Measurements from ENCODE around the gene PI4KB.

PI4KB gene

DNA sequence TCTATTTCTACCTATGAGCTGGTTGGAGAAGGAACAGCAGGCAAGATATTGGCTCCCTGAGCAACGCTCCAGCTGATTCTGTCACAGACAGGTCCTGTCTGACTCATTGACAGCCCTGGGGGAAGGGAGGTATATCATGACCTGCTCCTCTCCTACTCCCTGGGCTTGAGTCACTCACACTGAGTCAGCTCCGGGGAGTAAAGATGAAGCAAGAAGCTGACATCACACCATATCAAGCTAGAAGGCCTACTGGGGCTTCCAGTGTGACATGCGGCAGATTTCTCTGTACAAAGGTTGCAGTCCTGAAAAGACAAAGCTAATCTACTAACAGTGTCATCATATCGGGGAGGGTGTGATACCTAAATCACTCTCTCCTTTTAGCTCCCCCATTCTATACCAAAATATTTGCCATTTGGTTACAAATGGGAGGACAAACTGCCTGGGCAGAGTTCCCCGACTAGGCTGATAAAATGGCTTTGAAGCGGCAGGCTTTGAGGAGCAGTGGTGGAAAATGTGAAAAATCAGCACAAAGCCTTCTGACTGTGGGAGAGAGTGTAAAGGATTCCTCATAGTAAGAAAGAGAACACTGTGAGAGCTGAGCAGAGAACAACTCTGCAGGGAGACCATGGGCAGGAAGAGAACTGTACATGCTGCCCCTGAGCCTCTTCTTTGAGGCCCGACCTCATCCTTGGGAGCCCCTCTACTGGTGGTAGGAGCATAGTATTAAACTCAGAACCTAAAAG, 15.5 kb downstream of the PI4KB start:
- DNase-seq (ENCODE audit: low spot score), result peak; percentile 98

DNA sequence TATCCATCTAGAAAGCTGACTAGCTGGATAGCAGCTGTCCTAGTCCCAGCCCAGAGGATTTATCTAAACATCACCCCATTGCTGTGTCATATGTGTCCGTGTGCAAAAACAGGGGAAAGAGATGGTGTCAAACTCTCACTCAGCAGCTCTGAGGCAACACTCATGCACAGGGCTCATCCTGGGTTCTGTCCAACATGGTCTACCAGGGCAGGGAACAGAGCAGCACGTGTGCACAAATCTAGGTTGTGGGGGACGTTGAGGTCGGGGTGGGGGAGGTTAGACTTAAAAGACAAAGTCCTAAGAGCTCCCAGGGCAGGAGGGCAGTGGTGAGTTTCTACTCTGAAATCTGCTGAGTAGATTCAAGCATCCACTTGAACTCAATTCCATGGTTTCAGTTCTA, 16.2 kb downstream of the PI4KB start:
- no peak for DNase-seq (ENCODE audit: low spot score)

DNA sequence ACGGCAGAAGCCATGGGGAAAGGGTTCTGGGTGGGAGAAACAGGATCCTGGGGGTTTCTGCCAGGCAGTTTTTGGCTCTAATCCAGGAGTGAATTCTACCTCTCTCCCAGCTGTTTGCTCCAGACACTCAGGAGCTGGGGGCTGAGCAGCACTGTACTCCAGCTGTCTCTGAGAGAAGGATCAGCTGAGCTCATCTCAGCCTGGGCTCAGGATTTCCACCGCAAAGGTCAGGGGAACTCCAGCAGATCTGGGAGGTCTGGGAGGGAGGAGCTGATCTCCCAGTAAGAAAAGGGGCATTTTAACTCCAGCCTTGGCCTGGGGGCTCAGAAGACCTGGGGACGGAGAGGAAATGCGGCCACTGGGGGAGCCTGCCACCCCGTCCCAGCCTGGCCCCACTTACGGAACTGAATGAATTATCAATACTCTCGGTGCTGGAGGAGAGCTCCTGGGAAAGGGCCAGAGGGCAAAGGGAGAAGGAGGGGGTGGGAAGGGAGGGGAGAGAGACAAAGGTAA, 17.3 kb downstream of the PI4KB start:
- DNase-seq (ENCODE audit: low spot score), result no peak

DNA sequence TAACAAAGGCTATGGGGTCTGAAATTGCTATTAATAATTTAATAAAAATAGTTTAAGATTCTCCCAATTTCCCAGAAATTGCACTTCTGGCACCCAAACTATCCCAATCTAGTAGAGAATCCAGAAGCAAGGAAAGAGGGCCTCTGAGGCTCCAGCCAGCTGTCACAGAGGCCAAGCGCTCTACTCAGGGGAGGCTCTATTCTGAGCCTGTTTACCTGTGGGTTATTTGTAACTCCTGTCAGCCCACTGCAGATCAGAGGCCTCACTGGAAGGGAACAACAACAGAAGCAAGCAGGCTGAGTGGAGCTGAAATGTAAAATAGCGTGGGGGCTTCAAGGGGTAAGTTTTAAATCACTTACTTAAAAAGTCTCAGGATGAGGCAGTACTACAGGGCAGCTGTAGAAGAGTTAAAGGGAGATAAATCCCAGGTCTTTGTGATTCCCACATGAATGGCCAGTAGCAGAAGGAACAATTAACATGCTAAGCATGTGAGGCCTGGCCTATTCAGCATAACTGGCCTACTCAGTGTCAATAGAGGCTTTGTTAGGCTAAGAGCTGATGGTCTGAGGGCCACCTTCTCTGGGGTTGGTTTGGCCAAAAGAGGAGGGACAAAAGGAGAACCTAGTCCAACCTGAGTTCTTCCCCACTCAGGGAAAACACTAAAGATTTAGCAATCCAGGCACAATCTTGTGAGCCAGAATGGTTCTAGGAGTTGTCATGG, 32.3 kb downstream of the PI4KB start:
- peak; percentile 77 for DNase-seq (ENCODE audit: low spot score)

DNA sequence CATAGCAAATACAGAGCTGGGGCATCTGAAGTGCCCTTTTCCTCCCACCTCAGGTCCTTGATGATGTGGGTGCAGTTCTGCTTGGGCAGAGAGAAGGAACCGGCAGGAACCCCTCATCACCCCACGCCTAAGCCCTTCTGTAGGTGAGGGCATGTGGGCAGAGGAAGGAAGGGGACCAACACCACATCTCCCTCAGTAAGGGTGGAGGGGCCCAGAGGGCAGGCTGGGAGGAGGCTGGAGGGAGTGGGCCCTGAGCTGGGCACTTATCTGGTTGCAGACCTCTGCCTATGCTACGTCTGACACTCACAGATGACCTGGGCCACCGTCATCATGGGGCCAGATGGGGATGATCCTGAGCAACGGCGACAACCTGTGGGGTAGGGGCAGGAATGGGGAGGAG, 34.1 kb downstream of the PI4KB start:
- no peak for DNase-seq (ENCODE audit: low spot score)

DNA sequence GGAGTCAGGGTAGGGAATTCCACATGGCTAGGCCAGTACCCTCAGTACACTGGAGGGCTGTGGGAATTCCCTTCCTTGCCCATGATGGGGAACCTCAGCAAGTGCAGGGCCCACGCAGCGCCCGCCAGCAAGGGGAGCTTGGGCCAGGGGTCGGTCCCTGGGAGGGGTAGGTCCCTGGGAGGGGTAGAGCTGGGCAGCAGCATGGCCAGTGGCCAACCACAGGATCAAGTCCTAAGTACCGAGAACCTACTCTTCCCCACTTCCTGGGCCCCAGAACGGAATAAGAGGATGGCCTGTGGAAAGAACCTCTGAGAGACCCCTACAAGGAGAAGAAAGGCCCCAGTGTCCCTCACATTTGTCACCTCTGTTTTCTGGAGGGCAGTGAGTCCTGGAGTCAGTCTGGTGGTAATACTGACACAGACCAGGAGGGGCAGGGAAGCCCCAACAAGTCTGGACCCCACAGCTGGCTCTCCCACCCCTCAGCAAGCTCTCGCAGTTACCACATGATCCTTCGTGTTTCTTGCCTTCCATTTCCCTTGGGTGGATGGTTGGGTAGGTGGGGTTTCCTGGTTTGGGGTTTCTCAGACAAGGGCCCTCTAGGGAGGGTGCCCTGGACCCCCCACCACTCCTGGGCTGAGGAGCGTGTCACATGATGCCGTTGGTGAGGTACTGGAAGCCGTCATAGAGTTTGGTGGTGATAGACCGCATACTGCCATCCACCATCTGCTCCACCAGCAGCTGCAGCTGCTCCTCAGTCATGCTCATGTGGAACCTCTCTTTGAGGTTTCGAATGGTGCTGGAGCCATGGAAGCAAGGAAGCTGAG, 34.8 kb downstream of the PI4KB start:
- no peak for DNase-seq (ENCODE audit: low spot score)

DNA sequence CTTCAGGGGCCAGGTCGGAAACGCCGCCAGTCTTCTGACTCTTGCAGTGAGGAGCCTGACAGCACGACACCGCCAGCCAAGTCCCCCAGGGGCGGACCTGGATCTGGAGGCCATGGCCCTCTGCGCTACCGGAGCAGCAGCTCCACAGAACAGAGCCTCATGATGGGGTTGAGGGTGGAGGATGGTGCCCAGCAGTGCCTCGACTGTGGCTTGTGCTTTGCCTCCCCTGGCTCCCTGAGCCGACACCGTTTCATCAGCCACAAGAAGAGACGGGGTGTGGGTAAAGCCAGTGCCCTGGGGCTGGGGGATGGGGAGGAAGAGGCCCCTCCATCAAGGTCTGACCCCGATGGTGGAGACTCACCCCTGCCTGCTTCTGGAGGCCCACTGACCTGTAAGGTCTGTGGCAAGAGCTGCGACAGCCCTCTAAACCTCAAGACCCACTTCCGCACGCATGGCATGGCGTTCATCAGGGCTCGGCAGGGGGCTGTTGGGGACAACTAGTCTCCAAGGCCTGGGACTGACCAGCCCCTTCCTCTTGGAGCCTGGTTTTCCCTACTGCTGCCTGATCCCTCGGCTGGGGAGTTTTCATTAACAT, 36.4 kb downstream of the PI4KB start:
- no peak for DNase-seq (ENCODE audit: low spot score)

DNA sequence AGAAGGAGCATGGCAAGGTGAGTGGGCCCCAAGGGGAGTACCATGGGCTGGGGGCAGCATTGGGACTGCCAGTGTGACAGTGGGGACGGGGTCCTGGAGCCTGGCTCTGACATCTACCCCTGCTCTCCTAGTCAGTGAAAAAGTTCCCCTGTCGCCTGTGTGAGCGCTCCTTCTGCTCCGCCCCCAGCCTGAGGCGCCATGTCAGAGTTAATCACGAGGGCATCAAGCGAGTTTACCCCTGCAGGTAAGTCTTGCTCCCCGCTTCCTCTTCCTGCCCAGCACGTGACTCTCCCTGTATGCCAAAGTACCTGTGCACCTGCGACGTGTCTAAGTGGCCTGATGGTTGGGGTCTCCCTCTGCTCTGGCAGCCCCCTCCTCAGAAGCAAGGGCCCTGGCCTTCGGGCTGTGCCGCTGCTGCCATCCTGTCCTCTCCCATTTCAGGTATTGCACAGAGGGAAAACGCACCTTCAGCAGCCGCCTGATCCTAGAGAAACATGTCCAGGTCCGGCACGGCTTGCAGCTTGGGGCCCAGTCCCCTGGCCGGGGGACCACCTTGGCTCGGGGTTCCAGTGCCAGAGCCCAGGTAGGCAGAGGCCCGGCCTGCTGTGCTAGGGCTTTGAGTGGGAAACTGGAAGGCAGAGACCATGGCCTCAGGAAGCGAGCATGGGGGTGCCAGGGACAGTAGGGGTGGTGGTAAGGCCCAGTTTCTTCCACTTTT, 37.1 kb downstream of the PI4KB start:
- DNase-seq (ENCODE audit: low spot score), result no peak

DNA sequence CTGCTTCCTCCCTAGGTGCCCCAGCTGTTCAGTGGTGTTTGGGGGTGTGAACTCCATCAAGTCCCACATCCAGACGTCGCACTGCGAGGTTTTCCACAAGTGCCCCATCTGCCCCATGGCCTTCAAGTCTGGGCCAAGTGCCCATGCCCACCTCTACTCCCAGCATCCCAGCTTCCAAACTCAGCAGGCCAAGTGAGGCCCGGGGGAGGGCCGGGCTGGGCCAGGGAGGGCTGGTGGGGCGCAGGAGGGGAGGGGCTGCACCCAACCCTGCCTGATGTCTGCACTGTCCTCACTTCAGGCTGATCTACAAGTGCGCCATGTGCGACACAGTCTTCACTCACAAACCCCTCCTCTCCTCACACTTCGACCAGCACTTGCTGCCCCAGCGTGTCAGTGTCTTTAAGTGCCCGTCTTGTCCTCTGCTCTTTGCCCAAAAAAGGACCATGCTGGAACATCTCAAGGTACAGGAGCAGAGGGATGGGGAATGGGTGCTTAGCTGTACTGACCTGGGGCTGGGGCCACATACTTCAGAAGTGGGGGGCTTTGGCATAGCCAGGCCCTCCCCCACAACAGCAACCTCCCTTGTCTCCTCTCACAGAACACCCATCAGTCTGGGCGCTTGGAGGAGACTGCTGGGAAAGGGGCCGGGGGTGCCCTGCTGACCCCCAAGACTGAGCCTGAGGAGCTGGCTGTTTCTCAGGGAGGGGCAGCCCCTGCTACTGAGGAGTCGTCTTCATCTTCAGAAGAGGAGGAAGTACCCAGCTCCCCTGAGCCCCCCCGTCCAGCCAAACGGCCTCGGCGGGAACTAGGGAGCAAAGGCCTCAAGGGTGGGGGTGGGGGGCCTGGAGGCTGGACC, 37.9 kb downstream of the PI4KB start:
- no peak for DNase-seq (ENCODE audit: low spot score)

DNA sequence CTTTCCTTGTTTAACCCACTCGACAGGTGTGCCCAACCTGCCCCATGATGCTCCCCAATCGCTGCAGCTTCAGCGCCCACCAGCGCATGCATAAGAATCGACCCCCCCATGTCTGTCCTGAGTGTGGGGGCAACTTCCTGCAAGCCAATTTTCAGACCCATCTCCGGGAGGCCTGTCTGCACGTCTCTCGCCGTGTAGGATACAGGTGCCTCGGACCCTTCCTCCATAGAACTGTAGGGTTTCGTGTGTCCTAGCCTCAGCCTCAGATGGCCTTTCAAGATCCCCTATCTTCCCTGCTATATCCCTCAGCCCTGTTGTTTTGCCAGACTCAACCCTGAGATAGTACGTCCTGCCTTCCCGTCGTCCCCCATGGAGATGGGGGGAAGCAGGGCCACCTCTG, 38.7 kb downstream of the PI4KB start:
- DNase-seq (ENCODE audit: low spot score), result no peak

DNA sequence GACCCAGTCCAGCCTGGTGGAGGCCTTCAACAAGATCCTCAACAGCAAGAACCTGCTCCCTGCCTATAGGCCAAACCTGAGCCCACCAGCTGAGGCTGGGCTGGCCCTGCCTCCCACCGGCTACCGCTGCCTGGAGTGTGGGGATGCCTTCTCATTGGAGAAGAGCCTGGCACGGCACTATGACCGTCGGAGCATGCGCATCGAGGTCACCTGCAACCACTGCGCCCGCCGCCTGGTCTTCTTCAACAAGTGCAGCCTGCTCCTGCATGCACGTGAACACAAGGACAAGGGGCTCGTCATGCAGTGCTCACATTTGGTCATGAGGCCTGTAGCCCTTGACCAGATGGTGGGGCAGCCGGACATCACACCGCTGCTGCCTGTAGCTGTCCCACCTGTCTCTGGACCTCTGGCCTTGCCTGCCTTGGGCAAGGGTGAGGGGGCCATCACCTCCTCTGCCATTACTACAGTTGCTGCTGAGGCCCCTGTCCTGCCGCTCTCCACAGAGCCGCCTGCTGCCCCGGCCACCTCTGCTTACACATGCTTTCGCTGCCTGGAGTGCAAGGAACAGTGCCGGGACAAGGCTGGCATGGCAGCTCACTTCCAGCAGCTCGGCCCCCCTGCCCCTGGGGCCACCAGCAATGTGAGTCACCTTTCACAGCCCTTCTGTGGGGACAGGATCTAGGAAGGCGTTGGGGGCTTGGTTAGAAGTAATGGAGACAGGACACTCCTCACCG, 39.3 kb downstream of the PI4KB start:
- DNase-seq (ENCODE audit: low spot score), result no peak

DNA sequence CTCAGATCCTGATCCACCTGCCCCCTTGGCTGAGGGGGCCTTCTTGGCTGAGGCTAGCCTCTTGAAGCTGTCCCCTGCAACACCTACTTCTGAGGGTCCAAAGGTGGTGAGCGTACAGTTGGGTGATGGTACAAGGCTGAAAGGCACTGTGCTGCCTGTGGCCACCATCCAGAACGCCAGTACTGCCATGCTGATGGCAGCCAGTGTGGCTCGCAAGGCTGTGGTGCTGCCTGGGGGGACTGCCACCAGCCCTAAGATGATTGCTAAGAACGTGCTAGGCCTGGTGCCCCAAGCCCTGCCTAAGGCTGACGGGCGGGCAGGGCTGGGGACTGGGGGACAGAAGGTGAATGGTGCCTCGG, 39.9 kb downstream of the PI4KB start:
- DNase-seq (ENCODE audit: low spot score), result no peak

DNA sequence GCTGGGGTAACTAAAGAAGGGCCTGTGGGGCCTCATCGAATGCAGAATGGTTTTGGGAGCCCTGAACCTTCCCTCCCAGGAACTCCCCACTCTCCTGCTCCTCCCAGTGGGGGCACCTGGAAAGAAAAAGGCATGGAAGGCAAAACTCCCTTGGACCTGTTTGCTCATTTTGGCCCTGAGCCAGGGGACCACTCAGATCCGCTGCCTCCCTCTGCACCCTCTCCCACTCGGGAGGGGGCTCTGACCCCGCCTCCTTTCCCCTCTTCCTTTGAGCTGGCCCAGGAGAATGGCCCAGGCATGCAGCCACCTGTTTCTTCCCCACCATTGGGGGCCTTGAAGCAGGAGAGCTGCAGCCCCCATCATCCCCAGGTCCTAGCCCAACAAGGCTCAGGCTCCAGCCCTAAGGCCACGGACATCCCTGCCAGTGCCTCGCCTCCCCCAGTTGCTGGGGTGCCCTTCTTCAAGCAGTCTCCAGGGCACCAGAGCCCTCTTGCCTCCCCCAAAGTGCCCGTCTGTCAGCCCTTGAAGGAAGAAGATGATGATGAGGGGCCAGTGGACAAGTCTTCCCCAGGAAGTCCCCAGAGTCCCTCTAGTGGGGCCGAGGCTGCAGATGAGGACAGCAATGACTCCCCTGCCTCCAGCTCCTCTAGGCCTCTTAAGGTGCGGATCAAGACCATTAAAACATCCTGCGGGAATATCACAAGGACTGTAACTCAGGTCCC, 40.4 kb downstream of the PI4KB start:
- no peak for DNase-seq (ENCODE audit: low spot score)

DNA sequence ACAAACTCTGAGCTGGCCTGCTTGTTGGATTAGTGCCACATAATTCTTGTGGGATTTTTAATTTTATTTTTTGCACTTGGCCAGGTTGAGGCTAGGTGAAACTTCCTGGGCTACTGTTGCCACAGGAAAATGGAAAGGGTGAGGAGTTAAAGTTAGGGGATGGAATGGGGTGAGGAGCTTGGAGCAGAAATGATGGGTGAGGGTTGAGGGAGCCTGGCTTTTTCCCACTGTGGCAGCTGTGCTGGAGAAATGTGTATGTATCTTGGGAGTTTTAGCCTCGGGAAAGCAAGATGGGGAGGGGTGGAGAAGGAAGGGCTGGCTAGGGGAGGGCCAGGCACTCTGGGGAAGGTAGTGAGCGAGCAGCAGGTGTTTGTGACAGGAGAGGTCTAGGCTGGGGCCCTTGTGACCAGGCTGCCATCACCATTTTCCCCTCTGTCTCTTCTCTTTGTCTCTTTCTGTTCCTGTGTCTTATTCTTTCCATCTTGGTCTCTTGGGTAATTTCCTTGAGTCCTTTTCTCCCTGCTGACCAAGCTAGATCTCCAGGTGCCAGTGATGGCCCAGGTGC, 43.1 kb downstream of the PI4KB start:
- DNase-seq (ENCODE audit: low spot score), result no peak

DNA sequence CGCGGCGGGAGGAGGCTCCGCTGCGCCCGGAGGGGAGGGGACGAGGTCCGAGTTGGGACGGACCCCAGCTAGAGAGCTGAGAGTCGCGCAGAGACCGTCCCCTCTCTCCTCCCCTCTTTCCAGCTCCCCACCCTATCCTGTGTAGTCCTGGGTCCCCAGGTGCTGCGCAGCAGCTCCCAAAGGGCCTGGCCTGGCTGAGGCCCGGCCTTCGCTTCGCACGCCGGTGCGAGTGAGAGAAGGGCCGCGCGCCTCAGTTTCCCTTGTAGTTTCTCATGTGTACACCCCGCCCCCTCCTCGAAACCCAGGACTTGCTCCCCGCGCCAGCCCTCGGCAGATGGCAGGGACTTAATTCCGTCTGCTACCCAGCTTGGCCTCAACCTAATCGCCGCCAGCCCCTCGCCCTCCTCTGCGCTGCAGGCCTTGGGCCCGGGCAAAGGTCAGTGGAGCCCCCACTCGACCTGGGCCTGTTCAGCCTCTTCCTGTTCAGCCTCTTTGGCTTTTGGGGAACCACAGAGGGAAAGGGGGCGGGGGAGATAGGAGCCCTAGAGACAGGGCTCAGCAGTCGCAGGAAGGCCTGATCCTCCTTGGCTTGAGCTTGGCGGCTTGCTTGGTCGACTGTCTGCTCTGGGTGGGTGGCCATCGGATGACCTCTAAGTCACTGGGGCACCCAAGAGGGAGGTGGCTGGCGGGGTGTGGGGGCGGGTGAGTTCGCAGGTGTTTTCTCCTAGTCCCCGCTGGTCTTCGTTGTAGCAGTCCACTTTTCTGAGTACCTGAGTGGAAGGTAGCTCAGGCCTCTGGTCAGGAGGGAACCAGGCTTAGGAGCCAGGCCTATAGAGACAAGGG, 44.1 kb downstream of the PI4KB start:
- DNase-seq (ENCODE audit: low spot score), result peak; percentile 8

DNA sequence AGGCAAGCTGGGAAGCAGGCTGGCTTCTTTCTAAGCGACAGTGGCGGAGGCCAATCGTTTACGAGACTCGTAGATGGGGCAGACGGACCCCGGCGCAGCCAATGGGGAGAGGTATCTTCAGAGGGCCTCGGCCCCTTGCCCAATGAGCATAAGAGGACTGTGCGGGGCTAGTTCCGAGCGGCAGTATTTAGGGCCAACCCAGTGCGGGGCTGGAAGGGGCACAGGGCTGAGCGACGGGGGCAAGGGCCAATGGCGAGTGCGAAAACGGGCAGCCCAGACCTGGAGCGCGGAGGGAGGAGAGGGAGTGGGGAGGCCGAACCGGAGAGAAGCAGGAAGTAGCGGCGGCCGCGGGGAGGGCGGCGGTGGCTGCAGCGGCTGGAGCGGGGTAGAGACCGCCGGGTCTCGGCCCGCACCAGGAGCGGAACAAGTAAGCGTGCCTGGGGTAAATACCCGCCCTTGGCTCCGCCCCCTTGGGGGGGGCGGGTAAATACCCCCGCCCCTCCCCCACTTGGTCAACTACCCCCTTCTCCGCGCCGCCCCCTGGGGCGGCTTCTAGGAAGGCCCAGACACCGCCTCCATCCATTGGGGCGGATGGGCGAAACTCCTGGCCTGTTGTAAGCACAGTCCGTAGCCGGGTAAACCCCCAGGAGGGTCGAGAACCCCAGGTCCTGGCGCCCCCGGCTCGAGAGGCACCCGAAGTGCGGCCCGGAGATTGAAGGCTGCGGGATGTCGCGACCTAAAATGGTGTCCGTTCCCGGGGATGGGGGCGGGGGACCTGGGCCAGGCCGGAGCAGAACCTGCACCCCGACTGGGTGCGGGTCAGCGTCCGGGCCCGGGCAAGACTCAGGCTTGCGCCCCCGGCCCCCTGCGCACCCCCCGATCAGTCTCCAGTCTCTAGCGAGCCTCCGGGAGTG, 45.0 kb downstream of the PI4KB start, which contains the start of gene ZNF687:
ZNF687 (plus strand) TSS at position 331 of the 914 bp plus-strand sequence. CDS start 3,993 bp downstream, outside the sequence.
- peak; percentile 98 for DNase-seq (ENCODE audit: low spot score)
